Neural cell (in vitro differentiated cells): ENCODE data around the gene ODF4. TPM values are rescaled to one million over a fixed set of nuclear protein-coding genes. Genes with fewer than 3 reads are reported as not detected.

Source experiments
- H2AFZ ChIP-seq: fragments of 200-600, 300-800 bp; sonication (generic), shearing (Covaris generic); 2 replicates; pipeline ENCODE4 v1.6.0; 2014; ENCODE audit warnings: low read depth, mild to moderate bottlenecking, antibody characterized with exemption, low read length, moderate library complexity
- H3F3A ChIP-seq: fragments of 200-600 bp; shearing (Covaris generic); 2 replicates; pipeline ENCODE4 v1.6.1; 2016; ENCODE audit warnings: mild to moderate bottlenecking, moderate library complexity, mixed read lengths, antibody characterized with exemption, low read length; ENCODE audit not compliant: insufficient read depth, poor library complexity, severe bottlenecking
- H3K27ac ChIP-seq: fragments of 200-600, 300-800 bp; sonication (generic), shearing (Covaris generic); 2 replicates; pipeline ENCODE4 v1.5.1; 2014; ENCODE audit warnings: mild to moderate bottlenecking, low read length, moderate library complexity
- H3K27me3 ChIP-seq: fragments of 300-800, 200-600 bp; sonication (generic), shearing (Covaris generic); 2 replicates; pipeline ENCODE4 v1.6.0; 2014; ENCODE audit warnings: mild to moderate bottlenecking, low read depth, low read length, moderate library complexity; ENCODE audit not compliant: insufficient read depth
- H3K36me3 ChIP-seq: fragments of 300-800, 200-600 bp; sonication (generic), shearing (Covaris generic); 2 replicates; pipeline ENCODE4 v1.5.1; 2014; ENCODE audit warnings: mild to moderate bottlenecking, antibody characterized with exemption, low read length, moderate library complexity; ENCODE audit not compliant: insufficient read depth
- H3K4me2 ChIP-seq: fragments of 300-800, 200-600 bp; sonication (generic), shearing (Covaris generic); 2 replicates; pipeline ENCODE4 v1.6.0; 2014; ENCODE audit warnings: mild to moderate bottlenecking, low read length
- H3K4me3 ChIP-seq: fragments of 300-800, 200-600 bp; sonication (generic), shearing (Covaris generic); 2 replicates; pipeline ENCODE4 v1.5.1; 2014; ENCODE audit warnings: mild to moderate bottlenecking, low read length, moderate library complexity
- H3K79me2 ChIP-seq: fragments of 200-600 bp; shearing (Covaris generic); replicated peaks from 2 replicates; pipeline ENCODE4 v1.6.0; 2014; ENCODE audit warnings: mild to moderate bottlenecking, low read length, moderate library complexity; ENCODE audit not compliant: insufficient read depth
- H3K9ac ChIP-seq: fragments of 300-800, 200-600 bp; sonication (generic), shearing (Covaris generic); 2 replicates; pipeline ENCODE4 v1.6.1; 2016; ENCODE audit warnings: mild to moderate bottlenecking, low read length, mixed read lengths
- H3K9me2 ChIP-seq: fragments of 200-600 bp; shearing (Covaris generic); 2 replicates; pipeline ENCODE4 v1.6.1; 2016; ENCODE audit warnings: mild to moderate bottlenecking, low read length, mixed read lengths; ENCODE audit not compliant: insufficient read depth
- H3K9me3 ChIP-seq: fragments of 200-600, 300-800 bp; sonication (generic), shearing (Covaris generic); 2 replicates; pipeline ENCODE4 v1.6.1; 2016; ENCODE audit warnings: mild to moderate bottlenecking, mixed run types, low read length, moderate library complexity, mixed read lengths
- H4K20me1 ChIP-seq: fragments of 200-600 bp; shearing (Covaris generic); 2 replicates; pipeline ENCODE4 v1.6.1; 2016; ENCODE audit warnings: mild to moderate bottlenecking, mixed run types; ENCODE audit not compliant: insufficient read depth
- EP300 ChIP-seq: fragments of 450-650 bp; conservative IDR thresholded peaks from 2 replicates; pipeline ENCODE4 v1.6.1; 2014; ENCODE audit warnings: antibody characterized with exemption, mild to moderate bottlenecking, moderate library complexity; ENCODE audit not compliant: poor library complexity, severe bottlenecking
- EZH2 ChIP-seq: fragments of 200-600, 300-800 bp; shearing (Covaris generic), sonication (generic); IDR thresholded peaks from 2 replicates; pipeline ENCODE4 v1.6.1; 2014; ENCODE audit warnings: antibody characterized with exemption, low read length, borderline replicate concordance, mild to moderate bottlenecking; ENCODE audit not compliant: insufficient read depth, poor library complexity, severe bottlenecking
- MXI1 ChIP-seq: fragments of 450-650 bp; conservative IDR thresholded peaks from 2 replicates; pipeline ENCODE4 v1.6.1; 2014; ENCODE audit warnings: antibody characterized with exemption, mild to moderate bottlenecking; ENCODE audit not compliant: poor library complexity, severe bottlenecking
- POLR2AphosphoS5 ChIP-seq: IDR thresholded peaks from 2 replicates; pipeline ENCODE4 v1.6.1; 2012
- RAD21 ChIP-seq: fragments of 450-650 bp; conservative IDR thresholded peaks from 2 replicates; pipeline ENCODE4 v1.6.1; 2014; ENCODE audit warnings: antibody characterized with exemption, mild to moderate bottlenecking, moderate library complexity
- SMC3 ChIP-seq: fragments of 450-650 bp; conservative IDR thresholded peaks from 2 replicates; pipeline ENCODE4 v1.6.1; 2014; ENCODE audit warnings: antibody characterized with exemption, mild to moderate bottlenecking, moderate library complexity; ENCODE audit not compliant: poor library complexity
- TAF1 ChIP-seq: IDR thresholded peaks from 2 replicates; pipeline ENCODE4 v1.6.1; 2012; ENCODE audit warnings: low read depth
- polyA plus RNA-seq: library from polyadenylated mRNA; depleted of rRNA; stranded (reverse); fragments of >200 nt; gene quantifications from 2 replicates; pipeline ENCODE4 v1.2.3, GENCODE V29; 2014
- TF ChIP-seq, protein P1 (sequence below): IDR thresholded peaks from 2 replicates; pipeline ENCODE4 v1.6.1; 2012; ENCODE audit warnings: borderline replicate concordance
- TF ChIP-seq, protein P2 (sequence below): fragments of 450-650 bp; IDR thresholded peaks from 2 replicates; pipeline ENCODE4 v1.5.1; 2014; ENCODE audit warnings: antibody characterized with exemption, mild to moderate bottlenecking, moderate library complexity; ENCODE audit not compliant: poor library complexity, severe bottlenecking

The ODF4 gene
- polyA plus RNA-seq, 1 donor from 2014 or later, result not detected

DNA sequence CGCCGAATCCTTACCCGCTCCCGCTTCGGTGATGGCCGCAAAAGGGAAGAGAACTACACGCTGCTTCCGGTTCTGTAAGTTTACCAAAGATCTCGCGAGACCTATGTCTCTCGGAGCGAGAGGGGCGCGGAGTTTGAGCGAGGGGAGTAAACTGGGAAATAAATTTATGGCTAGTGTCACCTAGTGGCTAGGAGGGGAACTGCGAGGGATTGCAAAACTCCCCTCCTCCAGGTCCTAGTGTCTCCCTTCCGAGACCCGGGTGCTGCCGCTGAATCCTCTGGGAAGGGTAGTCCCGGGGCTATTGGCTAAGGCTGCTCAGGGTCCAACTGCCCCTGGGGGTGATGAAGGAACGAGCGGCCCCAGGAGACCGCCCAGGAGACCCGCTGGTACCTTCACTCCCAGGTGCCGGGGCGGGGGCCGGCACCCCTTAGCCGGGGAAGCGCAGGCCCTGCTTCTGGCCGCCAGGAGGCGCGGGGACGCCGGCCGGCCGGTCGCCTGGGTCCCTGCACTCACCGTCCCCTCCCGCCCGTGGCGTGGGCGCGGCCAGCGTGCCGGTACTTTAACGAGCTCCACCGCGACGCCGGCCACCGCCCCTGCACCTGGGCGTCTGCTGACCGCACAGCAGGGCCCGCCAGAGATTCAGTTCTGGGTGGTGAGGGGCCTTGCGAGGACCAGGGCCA, 43.6 kb downstream of the ODF4 start, which contains the start of gene RPL26:
TSS of gene RPL26 (minus strand) at position 51 of the 680 bp plus-strand sequence. CDS start 883 bp downstream, outside the sequence.
- Histone ChIP-seq H3K4me2 (peak within 1 kb of the TSS; percentile 70), H3K36me3 (no peaks in the 10 kb centered on the region), H4K20me1 (no peaks in the 10 kb centered on the region), H3K27ac (peak within 1 kb of the TSS; percentile 79), H3F3A (no peaks in the 10 kb centered on the region), H3K9me2 (no peaks in the 10 kb centered on the region), H3K79me2 (peaks cover 23% of the 10 kb centered on the region), H3K4me3 (peak within 1 kb of the TSS; percentile 94), H3K27me3 (no peaks in the 10 kb centered on the region), H3K9me3 (no peaks in the 10 kb centered on the region), H2AFZ (peak within 1 kb of the TSS; percentile 99), H3K9ac (peak within 1 kb of the TSS; percentile 85)
- TF ChIP-seq, protein P1, sequence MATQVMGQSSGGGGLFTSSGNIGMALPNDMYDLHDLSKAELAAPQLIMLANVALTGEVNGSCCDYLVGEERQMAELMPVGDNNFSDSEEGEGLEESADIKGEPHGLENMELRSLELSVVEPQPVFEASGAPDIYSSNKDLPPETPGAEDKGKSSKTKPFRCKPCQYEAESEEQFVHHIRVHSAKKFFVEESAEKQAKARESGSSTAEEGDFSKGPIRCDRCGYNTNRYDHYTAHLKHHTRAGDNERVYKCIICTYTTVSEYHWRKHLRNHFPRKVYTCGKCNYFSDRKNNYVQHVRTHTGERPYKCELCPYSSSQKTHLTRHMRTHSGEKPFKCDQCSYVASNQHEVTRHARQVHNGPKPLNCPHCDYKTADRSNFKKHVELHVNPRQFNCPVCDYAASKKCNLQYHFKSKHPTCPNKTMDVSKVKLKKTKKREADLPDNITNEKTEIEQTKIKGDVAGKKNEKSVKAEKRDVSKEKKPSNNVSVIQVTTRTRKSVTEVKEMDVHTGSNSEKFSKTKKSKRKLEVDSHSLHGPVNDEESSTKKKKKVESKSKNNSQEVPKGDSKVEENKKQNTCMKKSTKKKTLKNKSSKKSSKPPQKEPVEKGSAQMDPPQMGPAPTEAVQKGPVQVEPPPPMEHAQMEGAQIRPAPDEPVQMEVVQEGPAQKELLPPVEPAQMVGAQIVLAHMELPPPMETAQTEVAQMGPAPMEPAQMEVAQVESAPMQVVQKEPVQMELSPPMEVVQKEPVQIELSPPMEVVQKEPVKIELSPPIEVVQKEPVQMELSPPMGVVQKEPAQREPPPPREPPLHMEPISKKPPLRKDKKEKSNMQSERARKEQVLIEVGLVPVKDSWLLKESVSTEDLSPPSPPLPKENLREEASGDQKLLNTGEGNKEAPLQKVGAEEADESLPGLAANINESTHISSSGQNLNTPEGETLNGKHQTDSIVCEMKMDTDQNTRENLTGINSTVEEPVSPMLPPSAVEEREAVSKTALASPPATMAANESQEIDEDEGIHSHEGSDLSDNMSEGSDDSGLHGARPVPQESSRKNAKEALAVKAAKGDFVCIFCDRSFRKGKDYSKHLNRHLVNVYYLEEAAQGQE, result no peak
- peak; percentile 89 for TF ChIP-seq POLR2AphosphoS5
- peak; percentile 92 for TF ChIP-seq SMC3
- TF ChIP-seq EP300, result peak; percentile 53
- TF ChIP-seq EZH2, result no peak
- TF ChIP-seq, protein P2, sequence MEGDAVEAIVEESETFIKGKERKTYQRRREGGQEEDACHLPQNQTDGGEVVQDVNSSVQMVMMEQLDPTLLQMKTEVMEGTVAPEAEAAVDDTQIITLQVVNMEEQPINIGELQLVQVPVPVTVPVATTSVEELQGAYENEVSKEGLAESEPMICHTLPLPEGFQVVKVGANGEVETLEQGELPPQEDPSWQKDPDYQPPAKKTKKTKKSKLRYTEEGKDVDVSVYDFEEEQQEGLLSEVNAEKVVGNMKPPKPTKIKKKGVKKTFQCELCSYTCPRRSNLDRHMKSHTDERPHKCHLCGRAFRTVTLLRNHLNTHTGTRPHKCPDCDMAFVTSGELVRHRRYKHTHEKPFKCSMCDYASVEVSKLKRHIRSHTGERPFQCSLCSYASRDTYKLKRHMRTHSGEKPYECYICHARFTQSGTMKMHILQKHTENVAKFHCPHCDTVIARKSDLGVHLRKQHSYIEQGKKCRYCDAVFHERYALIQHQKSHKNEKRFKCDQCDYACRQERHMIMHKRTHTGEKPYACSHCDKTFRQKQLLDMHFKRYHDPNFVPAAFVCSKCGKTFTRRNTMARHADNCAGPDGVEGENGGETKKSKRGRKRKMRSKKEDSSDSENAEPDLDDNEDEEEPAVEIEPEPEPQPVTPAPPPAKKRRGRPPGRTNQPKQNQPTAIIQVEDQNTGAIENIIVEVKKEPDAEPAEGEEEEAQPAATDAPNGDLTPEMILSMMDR, result peak; percentile 100
- TF ChIP-seq RAD21, result peak; percentile 72
- TF ChIP-seq TAF1, result no peak
- TF ChIP-seq MXI1, result peak; percentile 99

DNA sequence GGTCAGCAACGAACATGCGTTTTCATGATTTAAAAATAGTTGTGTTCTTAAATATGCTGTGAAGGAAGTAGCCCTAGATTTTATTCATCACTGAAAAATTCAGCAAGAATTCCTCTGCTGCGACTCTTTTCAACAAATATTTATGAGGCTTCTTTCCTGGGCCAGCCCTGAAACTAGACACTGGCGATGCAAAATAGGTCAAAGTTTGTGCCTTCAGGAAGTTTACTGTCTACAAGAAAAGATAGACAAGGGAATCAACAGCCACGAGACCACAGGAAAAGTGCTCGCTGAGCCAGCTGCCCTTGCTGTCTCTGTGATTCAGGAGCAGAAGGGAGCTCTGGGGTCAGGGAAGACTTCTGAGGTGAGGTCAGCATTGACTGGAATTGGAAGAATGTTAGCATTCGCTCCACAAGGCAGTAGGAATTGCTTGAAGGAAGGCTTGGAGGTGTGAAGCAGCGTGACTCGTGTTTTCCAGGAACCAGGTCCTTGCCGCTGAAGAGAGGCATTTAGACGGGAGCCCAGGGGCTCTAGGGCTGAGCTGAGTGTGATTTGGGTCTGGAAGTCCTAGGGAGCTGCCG, 45.2 kb downstream of the ODF4 start:
- Histone ChIP-seq H3K36me3 (no peaks in the 10 kb centered on the region), H3K4me2 (no peak overlapping the region), H3F3A (no peaks in the 10 kb centered on the region), H2AFZ (no peak overlapping the region), H3K9me2 (no peaks in the 10 kb centered on the region), H3K9me3 (no peaks in the 10 kb centered on the region), H3K9ac (no peak overlapping the region), H3K79me2 (peaks cover 23% of the 10 kb centered on the region), H3K4me3 (no peak overlapping the region), H3K27ac (no peak overlapping the region), H4K20me1 (no peaks in the 10 kb centered on the region), H3K27me3 (no peaks in the 10 kb centered on the region)
- TF ChIP-seq, protein P1, result no peak
- TF ChIP-seq POLR2AphosphoS5, result no peak
- no peak for TF ChIP-seq MXI1
- TF ChIP-seq SMC3, result no peak
- TF ChIP-seq TAF1, result no peak
- TF ChIP-seq EP300, result no peak
- TF ChIP-seq, protein P2, result no peak
- TF ChIP-seq RAD21, result no peak
- TF ChIP-seq EZH2, result no peak
